Left renal cortex interstitium (tissue), 4 donors: ENCODE measurements around the gene C22orf23. TPM values are rescaled to one million over a fixed set of nuclear protein-coding genes. Genes with fewer than 3 reads are reported as not detected.
"Not testable (repeated sequence)": the region's sequence is repeated elsewhere in the genome, so short reads cannot be mapped to it uniquely, and the experiment has no call there.

Experiments used
- DNase-seq, 4 donors: peaks; one replicate each; pipeline ENCODE4 v3.0.0-alpha.2; 2013; ENCODE audit warnings: low read depth in 4 of 4, low spot score in 2 of 4, missing footprints in 1 of 4
- polyA plus RNA-seq, 4 donors: library from polyadenylated mRNA; unstranded; fragments of 120-200 nt; gene quantifications; one replicate each; pipeline ENCODE4 v1.2.1, GENCODE V29; 2013; ENCODE audit not compliant: insufficient read length in 4 of 4

C22orf23 gene
- polyA plus RNA-seq, 4 donors, result 4.2 to 5.8 (median 5.1) TPM

DNA sequence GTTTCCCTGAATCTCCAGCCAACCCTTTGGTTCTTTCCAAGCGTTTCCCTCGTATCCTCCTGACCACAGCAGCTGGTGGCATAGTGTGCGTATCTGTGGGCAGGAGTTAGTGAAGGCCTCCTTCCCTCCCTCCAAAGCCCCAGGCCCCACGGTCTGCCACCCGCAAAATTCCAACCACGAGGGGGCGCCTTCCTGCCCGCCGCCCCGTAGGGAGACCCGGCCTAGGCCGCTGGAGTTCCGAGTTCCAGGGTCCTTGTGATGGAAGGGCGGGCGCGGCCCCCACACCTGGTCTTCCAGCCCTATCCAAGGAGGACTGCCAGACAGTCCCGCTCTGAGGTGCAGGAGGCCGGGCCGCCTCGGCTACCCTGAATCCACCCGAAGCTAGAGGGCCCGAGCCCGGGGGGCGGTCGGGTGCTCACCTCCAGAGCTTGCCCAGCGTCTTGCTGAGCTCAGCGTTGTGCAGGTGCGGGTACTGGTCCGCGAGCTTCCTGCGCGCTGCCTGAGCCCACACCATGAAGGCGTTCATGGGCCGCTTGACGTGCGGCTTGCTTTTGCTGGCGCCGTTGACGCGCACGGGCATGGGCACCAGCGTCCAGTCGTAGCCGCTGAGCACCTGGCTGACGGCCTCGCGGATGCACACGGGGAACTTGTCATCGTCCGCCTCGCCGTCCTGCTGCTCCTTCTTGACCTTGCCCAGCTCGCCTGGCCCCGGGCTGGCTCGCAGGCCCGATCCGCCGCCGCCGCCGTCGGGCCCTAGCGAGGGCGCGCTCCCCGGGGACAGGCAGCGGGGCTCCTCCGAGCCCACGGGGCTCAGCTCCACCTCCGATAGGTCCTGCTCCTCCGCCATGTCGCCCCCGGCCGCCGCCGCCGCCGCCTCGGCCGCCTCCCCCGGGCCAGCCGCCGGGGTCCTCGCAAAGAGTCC lies 29.8 kb upstream of the C22orf23 start:
- DNase-seq, result no peak

DNA sequence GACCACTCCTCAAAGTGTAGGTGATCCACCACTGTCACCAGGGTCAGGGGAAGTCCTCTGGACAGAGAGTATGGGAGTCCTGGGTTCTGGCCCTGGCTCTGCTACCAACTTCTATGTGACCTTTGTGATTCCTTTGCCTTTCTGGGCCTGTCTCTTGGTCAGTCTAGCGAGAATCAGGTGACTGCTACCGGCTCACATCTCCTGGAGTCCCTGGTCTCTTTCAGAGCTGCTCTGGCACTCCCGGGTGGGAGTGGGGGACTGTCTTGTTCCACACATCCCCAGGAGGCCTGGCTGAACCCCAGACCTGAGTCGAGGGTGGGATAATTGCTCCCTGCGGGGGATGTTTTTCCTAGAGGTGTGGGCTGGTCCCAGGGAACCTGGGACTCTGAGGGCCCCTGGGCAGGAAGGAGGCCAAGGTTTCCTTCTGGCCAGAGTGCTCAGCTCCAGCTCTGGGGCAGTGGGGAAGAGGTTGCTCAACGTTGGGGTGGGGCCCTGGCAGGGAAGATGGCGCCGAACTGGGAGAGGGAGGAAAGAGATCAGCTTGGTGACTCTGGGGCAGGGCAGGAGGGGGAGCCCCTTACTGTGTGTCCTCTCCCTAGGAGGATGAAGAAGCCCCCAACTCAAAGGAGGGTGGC lies 28.9 kb upstream of the C22orf23 start:
- no peak for DNase-seq

DNA sequence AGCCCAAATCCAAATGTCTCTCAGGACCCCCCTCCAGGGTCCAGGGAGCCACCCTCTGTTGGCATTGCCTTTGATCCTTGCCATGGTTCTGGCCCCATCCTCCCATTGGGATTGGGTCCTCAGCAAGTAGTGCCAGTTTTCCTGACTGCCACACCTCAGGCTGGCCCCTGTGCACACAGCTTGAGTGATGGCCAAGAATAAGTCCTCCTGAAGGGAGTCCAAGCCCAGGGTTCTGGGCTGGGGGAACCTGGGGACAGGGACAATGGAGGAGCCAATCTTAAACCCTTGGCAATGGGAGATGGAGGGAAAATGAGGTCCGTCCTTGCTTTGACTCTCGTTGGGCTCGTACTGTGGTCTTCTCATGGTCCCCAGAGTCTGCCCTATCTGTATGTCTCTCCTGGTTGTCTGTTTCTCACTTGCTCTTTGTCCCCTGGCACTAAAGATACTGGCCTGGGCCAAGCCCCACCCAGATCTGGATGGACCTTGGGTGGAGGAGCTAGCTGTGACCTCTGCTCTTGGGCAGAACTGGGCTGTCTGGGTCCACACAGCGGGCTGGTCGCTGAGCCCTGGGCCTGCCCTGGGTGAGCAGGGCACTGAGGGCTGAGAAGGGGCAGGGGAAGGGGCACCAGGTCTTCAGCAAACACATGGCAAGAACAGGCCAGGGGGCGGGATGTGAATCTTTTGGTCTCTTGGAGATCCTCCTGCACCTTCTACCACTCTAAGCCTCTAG lies 28.0 kb upstream of the C22orf23 start:
- DNase-seq, result no peak

DNA sequence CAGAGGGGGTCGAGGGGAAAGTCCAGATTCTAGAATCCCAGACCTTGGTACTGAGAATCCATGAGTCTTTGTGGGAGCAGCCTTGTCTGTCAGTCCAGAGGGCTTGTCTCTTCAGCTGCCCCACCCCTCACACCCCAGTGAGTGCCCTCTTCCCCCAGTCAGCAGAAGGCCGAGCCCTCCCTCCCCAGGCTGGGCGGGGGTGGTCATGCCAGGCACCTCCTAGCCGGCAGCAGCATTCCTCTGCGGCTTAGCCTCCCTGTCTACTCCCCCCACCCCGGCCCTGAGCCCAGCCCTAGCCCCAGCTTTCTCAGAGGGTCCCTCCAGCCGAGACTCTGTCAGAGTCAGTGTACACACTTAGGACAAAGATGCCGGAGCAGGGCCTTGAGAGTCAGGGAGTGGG lies 26.4 kb upstream of the C22orf23 start:
- DNase-seq, result no peak

DNA sequence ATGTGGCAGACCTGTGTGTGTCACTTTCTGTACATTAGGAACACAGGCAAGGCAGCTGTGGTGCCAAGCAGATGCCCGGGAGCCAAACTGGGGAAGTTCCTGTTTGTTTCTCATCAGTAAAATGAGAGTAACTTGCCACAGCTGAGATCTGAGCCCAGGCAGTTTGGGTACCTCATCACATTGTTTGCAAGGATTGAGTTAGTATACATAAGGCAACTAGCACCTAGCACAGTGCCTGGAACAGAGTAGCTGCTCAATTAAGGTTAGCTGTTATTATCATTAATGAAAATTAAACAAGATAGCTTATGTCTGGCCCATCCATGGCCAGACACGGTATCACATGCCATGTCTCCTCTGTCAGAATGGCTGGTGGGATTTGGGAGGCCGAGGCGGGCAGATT lies 23.1 kb upstream of the C22orf23 start:
- no peak for DNase-seq

DNA sequence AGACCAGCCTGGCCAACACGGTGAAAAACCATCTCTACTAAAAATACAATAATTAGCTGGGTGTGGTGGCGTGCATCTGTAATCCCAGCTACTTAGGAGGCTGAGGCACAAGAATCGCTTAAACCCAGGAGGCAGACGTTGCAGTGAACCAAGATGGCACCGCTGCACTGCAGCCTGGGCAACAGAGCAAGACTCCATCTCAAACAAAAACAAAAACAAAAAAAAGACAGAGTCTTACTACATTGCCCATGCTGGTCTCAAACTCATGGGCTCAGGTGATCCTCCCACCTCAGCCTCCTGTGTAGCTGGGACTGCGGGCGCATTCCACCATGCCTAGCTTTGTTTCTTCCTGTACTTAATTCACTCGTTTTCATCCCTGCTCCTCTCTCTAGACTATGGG lies 22.6 kb upstream of the C22orf23 start:
- not testable (repeated sequence) for DNase-seq

DNA sequence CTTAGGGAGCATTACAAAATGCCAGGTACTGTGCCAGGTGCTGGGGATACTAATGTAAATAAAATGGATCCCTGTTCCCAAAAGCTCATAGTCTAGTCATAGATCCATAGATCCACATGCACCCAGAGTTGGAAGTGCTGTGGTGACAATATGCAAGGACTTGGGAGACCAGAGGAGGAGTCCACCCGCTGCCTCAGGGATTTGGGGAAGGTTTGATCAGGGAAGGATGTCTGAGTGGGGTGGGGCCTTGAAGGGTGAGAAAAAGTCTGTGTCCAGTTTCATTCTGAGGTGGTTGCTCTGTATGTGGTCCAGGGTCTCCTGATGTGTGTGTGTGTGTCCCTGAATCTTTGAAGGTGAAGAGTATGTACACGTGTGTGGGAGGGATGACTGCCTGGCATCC lies 21.8 kb upstream of the C22orf23 start:
- no peak for DNase-seq

DNA sequence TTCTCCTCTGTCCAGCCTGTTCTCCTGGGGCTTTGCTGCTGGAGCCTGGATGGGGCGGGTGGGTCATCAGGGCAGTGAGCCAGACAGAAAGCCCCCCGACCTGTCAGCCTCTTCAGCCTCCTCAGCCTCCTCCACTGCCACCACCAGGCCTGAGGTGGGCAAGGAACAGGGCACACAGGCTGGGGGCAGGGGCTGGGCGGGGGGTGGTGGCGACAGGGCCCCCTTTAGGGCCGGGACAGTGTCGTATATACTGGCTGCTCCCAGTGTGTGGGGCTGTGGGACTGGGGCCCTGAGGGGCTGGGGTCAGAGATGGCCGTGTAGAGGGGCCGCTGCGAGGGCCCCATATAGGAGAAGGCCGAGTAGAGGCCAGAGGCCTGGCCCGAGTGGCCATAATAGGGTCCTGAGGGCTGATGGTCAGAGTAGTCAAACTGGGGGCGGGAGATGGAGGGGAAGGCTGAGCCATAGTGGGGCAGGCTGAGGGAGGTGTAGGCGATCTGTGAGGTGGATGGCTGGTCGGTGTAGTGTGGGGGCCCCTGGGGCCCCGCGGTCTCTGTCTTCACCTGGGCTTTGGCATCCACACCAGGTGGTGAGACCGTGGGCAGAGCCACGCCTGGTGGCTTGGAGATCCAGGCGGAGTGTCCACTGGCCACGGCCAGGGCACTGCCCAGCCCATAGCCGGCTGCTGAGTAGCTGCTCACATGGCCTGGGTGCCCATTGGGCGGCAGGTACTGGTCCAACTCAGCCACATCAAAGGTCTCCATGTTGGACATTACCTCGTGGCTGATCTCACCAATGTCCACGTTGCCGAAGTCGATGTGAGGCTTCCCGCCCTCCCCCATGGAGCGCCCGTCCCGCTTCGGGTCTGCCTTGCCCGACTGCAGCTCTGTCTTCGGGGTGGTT lies 20.1 kb upstream of the C22orf23 start:
- no peak for DNase-seq

DNA sequence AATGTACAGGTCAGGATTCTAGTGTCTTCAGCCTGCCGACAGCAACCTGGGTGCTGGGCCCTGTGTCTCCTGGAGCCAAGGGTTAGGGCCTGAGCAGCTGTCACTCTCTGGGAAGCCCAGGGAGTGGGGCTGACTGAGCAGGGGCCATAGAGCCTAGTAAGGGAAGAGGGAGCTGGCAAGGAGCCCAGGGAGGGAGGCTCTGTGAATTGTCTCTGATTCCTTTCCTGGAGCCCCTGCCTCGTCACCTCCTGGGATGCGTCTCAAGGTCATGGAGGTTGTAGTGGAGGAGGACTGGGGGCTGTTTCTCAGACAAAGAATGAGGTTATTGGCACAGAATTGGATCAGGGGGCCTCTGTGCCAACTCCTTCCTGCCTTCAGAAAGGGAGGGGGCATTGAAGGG lies 19.1 kb upstream of the C22orf23 start:
- no peak for DNase-seq

DNA sequence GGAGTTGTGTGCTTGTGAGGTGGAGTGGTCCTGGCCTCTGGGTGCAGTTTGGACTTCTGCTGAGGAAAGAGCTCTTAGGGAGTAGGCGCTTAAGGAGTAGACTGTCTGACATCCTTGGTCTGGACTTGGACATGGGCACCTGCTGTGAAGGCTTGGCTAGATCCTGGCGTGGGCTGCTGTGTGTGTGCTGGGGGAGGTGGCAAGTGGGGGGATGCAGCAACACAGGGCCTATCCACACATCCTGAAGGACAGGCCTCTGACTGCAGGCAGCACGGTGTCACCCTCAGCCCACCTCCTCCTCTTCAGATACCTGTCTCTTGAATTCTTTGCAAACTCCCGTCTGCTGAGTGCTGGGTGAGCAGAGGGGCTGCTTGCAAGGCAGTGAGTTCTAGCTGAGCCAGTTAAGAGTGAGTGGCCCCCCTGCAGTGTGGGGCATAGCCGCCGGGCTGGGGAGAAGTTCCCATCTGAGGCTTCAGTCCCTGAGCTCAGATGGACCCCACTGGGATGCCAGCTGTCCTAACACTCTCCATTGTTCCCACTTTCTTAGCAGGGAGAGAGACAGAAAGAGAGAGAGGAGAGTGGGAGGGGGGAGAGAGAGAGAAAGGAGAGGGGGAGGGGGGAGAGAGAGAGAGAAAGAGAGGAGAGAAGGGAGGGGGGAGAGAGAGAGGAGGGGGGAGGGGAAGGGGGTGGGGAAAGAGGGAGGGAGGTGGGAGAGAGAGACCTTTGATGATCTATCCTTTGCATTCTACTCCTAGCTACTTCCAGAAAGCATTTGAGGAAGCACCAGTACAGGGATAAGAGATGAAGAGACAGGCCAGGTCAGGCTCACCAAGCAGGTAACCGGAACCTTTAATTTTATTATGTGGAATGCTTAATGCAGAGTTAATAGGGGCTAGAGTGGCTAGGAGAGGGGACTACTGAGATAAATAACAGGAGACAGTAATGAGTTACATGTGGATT lies 18.4 kb upstream of the C22orf23 start:
- no peak for DNase-seq

DNA sequence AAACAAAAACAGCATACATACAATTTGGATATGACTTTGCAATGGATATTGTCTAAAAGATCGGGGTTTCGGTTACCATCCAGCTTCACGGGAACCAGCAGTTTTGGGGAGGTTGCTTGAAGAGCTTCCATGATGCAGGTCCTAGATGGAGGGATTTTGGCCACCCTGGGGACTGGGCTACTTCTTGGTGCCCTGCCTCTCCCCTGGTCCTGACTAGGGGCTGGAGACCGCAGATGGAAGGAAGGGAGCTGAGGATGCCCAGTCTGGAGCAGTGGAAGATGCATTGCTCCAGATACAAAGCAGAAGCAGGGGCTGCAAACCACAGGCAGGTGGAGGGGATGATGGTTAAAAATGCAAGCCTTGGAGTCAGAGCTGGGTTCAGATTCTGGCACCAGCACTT lies 17.5 kb upstream of the C22orf23 start:
- no peak for DNase-seq

DNA sequence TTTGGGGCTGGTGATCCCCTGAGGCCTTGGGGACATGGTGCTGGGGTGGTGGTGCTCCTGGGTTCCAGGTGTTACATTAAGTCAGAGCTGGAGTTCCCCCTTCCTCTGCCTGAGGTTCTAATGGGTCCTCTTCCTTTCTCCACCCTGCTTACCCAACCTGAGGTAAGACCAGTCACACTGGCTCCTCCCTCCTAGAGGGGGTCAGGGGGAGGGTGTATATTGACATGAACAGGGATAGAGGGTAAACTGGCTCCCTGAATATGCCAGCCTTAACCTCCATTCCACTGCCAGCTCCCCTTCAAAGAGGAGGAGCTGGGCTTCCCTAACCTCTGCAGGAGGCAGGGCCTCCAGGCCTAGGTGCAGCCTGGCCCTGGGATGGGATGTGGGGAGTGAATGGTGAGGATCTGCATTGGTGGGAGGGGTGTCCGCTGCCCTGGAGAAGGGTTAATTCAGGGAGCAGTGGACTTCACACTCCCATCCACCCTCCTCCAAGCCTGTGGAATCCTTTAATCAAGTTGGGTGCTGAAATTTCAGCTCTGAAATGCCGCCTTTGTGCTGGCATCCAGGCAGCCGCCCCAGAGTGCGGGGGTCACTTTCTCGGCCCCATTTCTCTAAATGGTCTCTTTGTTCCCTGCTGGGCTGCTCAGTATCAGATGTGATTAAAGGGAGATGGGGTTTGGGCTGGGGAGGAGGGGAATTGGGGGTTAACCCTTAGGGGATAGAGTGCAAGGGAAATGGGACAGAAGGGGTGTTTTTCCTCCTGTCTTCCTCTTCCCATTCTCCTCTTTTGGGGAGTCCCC lies 15.3 kb upstream of the C22orf23 start:
- no peak for DNase-seq

DNA sequence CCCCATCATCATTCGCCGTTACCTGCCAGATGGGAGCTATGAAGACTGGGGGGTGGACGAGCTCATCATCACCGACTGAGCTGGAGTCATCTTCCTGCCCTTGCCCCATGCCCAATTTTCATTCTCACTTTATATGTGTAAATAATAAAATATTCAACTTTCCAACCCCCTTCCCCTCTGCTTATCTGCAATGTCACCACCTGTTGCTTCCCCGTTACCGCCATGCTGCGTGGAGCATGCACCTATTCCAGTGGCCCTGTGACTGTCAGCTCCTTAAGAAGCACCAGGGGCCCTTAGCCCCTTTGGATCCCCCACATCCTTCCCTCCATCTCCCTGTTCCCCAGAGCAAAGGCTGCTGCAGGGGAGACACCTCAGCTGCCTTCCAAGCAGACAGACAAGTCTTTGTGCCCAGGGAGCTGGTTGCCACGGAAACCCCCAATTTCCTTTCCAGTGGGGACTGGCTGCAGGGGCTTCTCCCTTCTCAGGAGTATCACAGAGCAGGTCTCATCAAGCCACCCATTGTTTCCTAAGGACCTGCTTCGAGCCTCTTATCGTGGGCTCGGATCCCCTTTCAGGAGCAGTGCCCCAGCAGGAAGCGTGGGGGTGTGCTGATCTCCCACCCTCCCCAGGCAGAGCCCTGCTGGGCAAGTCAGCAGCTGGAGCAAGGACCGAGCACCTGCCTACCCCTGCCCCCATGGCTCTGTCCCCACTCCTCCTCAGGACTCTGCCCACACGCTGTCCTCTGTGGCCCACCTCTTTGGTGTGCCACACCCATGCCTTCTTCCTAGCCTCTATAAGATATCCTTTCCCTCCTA lies 14.4 kb upstream of the C22orf23 start:
- DNase-seq, result no peak

DNA sequence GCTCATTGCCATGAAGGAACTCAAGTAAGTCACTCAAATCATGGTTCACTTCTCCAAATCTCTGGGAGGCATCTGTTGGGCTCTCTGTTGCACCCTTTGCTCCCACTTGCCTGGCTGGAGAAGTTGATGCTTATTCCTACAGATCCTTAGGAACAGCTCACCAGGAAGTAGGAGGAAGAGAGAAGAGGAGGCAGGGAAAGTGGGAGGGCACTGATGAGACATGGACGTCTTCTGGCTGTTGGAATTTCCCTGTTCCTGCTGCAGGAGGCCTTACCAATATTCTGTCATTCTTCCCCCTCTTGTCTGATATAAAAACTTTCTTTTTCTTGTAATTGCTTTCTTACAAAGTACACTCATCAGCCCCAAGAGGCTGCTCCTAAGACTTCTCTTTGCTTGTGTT lies 13.7 kb upstream of the C22orf23 start:
- DNase-seq, result no peak

DNA sequence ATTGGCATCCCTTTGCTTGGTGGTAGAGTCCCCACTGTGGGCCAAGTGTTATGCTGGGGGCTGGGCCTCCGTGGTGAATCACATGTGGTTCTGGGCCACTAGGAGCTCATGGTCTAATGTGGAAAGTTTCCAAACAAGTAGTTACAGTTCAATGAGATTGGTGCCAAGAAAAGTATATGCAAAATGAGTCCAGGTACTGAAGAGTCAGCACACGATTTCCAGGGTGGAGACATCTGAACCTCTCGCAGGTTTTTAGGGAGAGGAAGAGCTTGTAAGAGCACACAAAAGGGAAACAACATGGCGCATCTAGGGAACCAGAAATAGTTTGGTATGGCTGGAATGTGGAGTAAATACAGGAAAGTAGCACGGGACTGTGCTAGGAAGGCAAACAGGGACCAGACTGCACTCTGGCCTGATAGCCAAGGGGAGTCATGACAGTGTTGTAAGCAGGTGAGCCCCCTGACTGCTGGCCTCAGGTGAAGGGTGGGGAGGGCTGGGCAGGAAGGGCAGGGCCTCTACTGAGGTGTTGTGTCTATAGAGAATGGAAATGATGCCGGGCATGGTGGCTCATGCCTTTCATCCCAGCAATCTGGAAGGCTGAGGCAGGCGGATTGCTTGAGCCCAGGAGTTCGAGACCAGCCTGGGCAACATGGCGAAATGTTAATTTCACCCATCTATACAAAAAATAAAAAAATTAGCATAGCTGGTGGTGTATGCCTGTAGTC lies 12.7 kb upstream of the C22orf23 start:
- DNase-seq, result no peak

DNA sequence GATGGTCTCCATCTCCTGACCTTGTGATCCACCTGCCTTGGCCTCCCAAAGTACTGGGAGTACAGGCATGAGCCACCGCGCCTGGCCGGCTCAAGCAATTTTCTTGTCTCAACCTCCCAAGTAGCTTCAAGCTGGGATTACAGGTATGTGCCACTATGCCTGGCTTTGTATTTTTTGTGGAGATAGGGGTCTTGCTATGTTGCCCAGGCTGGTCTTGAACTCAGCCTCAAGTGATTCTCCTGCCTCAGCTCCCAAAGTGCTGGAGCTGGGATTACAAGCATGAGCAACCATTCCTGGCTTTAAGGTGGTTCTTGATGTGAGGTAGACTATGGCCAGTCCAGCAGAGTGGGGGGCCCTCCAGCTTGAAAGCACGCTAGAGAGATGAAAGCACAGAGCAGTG lies 7.7 kb upstream of the C22orf23 start:
- no peak for DNase-seq

DNA sequence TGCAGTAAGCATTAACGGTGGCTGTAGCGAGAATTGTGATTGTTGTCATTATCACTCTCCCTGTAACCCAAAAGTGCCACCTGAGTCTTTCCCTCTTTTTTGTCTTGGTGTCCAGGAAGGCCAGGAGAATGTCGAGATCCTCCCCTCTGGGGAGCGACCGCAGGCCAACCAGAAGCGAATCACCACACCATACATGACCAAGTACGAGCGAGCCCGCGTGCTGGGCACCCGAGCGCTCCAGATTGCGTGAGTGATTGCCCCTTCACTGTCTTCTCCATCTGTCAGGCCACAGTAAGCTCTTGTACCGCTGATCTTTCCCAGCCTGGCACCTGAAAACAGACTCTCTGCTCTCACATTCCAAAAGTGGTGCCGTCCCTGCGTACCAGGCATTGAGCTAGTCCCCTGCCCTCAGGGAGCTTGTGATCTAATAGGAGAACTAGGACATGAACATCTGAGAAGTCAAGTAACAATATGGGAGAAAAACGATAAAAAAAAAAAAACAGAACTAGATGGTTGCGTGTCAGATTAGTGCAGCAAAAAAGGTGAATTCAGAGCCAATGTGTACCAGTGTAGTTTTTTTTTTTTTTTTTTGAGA lies 5.9 kb upstream of the C22orf23 start:
- no peak for DNase-seq
